ENCODE results near the gene ALOX5AP.

ALOX5AP gene

GRCh38 chr13:30692113-30692512 lies 43.2 kb upstream of the ALOX5AP start:
- TF ChIP-seq, protein P1, sequence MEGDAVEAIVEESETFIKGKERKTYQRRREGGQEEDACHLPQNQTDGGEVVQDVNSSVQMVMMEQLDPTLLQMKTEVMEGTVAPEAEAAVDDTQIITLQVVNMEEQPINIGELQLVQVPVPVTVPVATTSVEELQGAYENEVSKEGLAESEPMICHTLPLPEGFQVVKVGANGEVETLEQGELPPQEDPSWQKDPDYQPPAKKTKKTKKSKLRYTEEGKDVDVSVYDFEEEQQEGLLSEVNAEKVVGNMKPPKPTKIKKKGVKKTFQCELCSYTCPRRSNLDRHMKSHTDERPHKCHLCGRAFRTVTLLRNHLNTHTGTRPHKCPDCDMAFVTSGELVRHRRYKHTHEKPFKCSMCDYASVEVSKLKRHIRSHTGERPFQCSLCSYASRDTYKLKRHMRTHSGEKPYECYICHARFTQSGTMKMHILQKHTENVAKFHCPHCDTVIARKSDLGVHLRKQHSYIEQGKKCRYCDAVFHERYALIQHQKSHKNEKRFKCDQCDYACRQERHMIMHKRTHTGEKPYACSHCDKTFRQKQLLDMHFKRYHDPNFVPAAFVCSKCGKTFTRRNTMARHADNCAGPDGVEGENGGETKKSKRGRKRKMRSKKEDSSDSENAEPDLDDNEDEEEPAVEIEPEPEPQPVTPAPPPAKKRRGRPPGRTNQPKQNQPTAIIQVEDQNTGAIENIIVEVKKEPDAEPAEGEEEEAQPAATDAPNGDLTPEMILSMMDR (IDR thresholded peaks at IDR 0.05; ENCODE audit: borderline replicate concordance, control extremely low read depth, extremely low read depth, insufficient read depth, missing control alignments), result no peak
- DNase-seq (ENCODE audit: low spot score), result no peak
- in situ Hi-C loops (cut with MboI; ENCODE audit: low sequenced_read_pairs, unreplicated experiment), result loop anchor here (25.0 kb wide), 1 partner anchor 345 kb away; no protein-coding TSS in a partner anchor

DNA sequence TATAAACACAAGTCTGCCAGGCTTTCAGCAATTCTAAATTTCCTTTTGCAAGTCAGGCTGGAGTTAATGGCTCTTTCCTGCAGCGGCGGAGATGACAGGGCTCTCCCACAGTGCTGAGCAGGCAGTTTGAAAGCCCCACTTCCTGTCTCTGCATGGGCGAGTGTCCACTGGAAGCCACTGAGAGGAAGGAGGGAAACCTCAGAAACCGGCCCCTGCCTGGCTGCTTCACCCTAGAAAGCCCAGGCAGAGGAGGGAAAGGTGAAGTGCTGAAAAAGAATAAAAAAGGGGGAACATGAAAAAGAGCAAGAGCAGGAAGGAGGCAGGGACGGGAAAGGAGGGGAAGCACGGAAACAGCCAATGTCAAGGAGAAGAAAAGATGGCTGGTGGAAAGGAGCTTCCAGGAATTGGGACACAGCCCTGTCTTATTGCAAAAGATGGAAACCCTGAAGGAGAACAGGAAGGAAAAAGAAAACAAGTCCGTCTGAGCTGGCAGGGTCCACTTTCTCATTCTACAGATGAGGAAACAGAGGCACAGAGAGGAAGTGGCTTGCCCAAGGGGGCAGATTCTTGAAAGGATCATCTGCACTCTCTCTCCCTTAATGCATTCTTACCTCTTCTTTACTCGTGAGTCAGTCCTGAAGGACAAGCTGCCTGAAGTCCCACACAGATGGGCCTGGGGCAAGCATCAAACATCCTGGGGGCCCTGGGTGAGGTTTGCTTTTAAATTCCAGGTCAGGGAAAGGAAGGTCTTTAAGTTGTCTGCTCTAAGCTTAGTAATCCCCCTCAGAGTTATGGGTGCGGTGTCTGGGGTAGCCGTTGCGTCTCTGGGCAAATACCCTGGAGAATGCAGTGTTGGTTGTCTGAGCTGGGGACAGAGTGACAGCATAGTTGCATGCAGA lies 38.8 kb upstream of the ALOX5AP start:
- TF ChIP-seq, protein P1 (IDR thresholded peaks at IDR 0.05; ENCODE audit: borderline replicate concordance, control extremely low read depth, extremely low read depth, insufficient read depth, missing control alignments), result no peak
- DNase-seq (ENCODE audit: low spot score), result no peak
- in situ Hi-C loops (cut with MboI; ENCODE audit: low sequenced_read_pairs, unreplicated experiment), result loop anchor here (25.0 kb wide), 1 partner anchor 341 kb away; no protein-coding TSS in a partner anchor

DNA sequence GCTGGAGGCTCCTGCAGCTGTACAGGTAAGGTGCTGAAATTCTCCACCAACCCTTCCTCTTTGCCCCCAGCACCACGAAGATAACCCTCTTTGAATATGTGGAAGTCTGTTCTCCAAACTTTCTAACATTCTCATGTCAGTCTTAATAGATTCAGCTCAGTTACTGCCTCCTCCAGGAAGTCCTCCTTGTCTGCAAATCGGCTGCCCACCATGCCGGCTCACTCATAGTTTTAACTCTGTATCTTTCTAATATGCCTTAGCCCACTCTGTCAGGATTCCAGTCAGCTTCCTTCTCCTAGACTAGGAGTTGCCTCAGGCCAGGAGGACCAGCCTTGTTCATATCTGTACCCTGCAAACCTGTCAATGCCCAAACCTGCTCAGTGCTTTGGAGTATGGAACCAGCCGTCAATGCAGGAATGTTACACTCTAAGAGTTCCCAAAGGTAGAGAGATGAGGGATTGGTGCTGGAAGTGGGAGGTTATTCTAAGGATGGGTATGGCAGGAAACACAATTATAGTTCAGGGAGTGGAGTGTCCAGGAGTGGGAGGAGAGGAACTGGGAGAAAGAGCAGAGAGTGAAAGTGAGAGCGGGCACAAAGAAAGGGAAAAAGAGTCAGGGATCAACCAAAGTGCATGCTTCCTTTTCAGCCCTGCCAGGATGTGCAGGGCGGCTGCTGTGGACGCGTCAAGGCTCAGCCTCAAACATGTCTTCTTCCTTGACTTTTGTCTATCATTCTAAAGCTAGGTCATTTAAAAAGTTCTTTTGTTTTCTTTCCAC lies 38.0 kb upstream of the ALOX5AP start:
- in situ Hi-C loops (cut with MboI; ENCODE audit: low sequenced_read_pairs, unreplicated experiment), result loop anchor here (25.0 kb wide), 1 partner anchor 340 kb away; no protein-coding TSS in a partner anchor
- TF ChIP-seq, protein P1 (IDR thresholded peaks at IDR 0.05; ENCODE audit: borderline replicate concordance, control extremely low read depth, extremely low read depth, insufficient read depth, missing control alignments), result no peak
- DNase-seq (ENCODE audit: low spot score), result no peak

- DNase-seq (ENCODE audit: low spot score), result no peak
- TF ChIP-seq, protein P1 (IDR thresholded peaks at IDR 0.05; ENCODE audit: borderline replicate concordance, control extremely low read depth, extremely low read depth, insufficient read depth, missing control alignments), result no peak
- in situ Hi-C loops (cut with MboI; ENCODE audit: low sequenced_read_pairs, unreplicated experiment), result loop anchor here (25.0 kb wide), 1 partner anchor 339 kb away; no protein-coding TSS in a partner anchor
These were observed 37.3 kb upstream of the ALOX5AP start for GRCh38 chr13:30697996-30698401.

GRCh38 chr13:30698488-30699005 lies 36.8 kb upstream of the ALOX5AP start:
- in situ Hi-C loops (cut with MboI; ENCODE audit: low sequenced_read_pairs, unreplicated experiment), result loop anchor here (25.0 kb wide), 1 partner anchor 339 kb away; no protein-coding TSS in a partner anchor
- no peak for DNase-seq (ENCODE audit: low spot score)
- TF ChIP-seq, protein P1 (IDR thresholded peaks at IDR 0.05; ENCODE audit: borderline replicate concordance, control extremely low read depth, extremely low read depth, insufficient read depth, missing control alignments), result no peak

GRCh38 chr13:30700364-30700763 lies 35.0 kb upstream of the ALOX5AP start:
- in situ Hi-C loops (cut with MboI; ENCODE audit: low sequenced_read_pairs, unreplicated experiment), result no loop called here
- no peak for DNase-seq (ENCODE audit: low spot score)
- TF ChIP-seq, protein P1 (IDR thresholded peaks at IDR 0.05; ENCODE audit: borderline replicate concordance, control extremely low read depth, extremely low read depth, insufficient read depth, missing control alignments), result no peak
